NCI-H128 (cell line): ENCODE measurements around the gene GCLM.
"Not testable (repeated sequence)": the region's sequence is repeated elsewhere in the genome, so short reads cannot be mapped to it uniquely, and the experiment has no call there.

Experiments
- DNase-seq: peaks from one replicate; lab custom pipeline; 2025; ENCODE audit not compliant: unreplicated experiment; lab: John Stamatoyannopoulos, UW

The GCLM gene, protein sequence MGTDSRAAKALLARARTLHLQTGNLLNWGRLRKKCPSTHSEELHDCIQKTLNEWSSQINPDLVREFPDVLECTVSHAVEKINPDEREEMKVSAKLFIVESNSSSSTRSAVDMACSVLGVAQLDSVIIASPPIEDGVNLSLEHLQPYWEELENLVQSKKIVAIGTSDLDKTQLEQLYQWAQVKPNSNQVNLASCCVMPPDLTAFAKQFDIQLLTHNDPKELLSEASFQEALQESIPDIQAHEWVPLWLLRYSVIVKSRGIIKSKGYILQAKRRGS

DNA sequence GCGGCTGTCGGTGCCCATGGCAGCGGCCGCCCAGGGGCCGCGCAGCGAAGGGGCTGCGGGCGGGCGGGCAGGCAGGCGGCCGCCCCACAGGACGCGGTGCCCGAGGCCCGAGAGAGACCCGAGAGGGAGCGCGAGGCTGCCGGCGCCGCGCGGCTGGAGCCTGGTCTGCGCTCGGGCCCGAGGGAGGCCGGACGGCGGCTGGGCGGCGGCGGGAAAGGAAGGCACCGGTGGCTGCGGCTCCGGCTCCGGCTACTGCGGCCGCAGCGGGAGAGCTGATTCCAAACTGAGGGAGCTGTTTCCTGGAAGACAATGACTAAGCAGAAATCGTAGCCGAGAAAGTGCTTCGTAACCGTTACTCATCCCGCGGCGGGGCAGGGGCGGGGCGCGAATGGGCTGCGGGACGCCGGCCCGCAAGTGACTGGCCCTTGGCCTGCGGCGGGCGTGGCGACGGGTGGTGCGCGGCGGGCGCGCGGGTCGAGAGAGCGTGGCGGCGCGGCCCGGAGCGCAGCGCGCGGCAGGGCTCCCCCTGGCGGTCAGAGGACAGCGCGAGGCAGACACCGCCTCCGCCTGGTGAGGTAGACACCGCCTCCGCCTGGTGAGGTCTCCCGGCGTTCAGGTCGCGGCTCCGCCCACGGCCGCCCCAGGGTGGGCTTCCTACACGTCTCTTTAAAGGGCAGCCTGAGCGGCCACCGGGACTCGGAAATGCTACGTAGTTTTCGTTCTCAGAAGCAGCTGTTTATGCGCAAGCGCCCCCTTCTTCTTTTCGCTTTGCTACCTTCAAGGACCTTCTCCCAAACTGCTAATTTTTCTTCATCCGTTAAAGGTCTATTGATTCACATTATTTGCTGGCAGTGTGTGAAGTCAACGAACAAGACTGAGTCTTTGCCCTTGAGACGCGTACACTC lies at the start of gene GCLM:
GCLM (minus strand) TSS at position 285 of the 905 bp plus-strand sequence; CDS start at position 18, 267 bp downstream.
- DNase-seq = peak; percentile 72

DNA sequence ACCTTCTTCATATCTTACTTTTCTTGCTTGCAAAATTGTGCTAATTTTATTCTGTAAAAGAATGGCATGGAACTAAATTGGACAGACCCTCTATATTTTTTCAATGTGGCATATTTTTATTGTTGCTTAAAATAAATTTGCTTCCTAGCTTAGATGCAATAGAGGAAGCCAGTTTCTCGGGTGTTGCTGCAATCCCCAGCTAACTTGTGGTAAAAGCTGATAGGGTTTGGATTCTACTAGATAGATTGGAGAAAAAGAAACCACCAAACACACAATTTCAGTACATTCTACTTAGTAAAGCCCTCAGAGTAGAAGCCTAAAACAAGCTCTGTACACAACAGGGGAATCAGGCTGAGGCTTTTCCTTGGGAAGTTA lies 49.5 kb upstream of the GCLM start:
- DNase-seq = no peak

- no peak for DNase-seq
These were observed 48.9 kb upstream of the GCLM start for GRCh38 chr1:93958032-93958725.

DNA sequence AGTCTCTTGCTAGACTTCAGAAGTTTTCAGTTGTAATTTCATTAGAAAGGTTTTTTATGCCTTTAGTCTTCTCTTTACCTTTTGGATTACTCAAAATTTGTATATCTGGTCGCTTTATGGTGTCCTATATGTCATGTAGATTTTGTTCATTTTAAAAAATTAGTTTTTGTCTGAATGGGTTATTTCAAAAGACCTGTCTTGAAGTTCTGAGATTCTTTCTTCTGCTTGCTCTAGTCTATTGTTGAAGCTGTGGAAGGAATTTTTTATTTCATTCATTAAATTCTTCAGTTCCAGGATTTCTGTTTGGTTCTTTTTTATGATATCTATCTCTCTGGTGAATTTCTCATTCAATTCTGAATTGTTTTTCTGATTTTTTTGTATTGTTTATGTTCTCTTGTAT lies 46.5 kb upstream of the GCLM start:
- DNase-seq = no peak

GRCh38 chr1:93947002-93947686 lies 37.9 kb upstream of the GCLM start:
- not testable (repeated sequence) for DNase-seq

DNA sequence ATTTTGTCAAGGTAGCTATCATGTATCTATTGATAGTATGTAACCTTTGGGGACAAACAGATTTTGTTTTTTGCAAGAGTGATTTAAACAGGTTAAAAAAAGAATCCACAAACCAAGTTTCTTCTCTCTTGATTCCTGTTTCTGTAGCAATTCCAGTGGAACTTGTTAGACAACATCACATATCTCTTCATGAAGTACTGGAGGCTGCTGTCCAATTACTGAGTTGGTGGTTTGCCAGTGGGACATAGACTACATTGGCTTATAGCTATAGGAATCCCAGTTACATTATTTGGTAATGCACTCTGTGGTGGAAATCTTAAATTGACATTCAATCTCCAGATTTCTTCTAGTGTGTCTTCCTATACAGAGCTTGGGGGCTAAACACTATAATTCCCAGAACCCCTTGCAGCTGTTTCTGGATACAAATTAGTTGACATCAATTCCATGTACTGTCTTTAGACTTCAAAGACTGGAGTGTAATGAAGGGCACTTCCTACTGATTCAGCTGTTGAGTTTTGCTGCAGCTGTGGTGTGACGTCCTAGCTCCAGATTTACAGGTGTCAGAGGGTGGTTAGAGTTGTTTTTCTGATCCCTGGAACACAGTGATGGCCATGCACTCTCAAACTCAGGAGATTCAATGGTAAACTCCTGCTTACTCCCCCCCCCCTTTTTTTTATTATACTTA lies 29.4 kb upstream of the GCLM start:
- no peak for DNase-seq

- no peak for DNase-seq
These were observed 28.8 kb upstream of the GCLM start for GRCh38 chr1:93937997-93938396.

DNA sequence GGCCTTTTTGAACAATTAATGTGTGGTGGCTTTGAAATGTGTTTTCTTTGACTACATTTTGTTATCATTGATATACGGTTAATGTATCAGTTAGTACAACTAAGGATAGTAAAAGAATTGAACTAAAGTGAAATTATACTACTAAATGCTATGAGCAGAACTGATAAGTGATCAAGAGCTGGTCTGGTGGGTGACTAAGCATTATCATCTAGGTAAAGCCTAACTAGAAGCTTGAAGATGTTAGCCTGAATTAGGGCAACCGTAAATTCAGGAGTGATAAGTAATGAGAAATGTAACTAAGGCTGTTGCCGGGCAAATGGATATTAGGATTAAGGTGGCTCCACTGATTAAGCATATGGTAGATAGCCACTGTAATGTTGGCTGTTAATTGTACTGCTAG lies 16.0 kb upstream of the GCLM start:
- DNase-seq = no peak

GRCh38 chr1:93919780-93920179 lies 10.6 kb upstream of the GCLM start:
- DNase-seq = no peak

DNA sequence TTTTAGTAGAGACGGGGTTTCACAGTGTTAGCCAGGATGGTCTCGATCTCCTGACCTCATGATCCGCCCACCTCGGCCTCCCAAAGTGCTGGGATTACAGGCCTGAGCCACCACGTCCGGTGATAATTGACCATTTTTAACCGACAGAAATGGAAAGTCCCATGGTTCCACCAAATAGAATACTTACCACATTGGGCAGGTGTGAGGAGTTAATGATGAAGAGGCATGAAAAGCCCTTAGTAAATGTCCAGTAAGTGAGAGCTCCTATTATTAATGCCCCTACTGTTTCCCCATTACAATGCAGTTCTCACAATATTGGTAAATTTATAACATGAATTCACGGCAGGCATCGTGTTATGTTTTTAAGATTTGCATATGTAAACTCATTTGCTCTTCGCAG lies 8.1 kb upstream of the GCLM start:
- DNase-seq = no peak

GRCh38 chr1:93910880-93911279 lies 1.6 kb upstream of the GCLM start:
- DNase-seq = not testable (repeated sequence)

DNA sequence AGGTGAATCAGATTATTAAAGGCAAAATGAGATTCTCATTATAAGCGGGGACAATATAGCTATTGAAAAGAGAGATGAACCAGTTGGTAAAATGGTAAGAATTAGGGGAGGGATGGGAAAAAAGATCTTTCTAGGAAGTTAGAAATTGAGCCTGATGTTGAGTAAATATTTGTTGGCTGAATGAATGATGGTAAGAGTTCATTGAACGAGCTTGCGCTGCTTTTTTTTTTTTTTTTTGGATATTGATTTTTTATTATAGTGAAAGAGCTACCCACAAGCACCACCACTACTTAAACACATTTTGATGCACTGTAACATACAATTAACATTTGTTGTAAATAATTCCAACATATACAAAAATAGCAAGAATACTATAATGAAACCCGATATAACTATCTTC lies 1.1 kb upstream of the GCLM start:
- DNase-seq = no peak

- no peak for DNase-seq
These were observed 660 bp downstream of the GCLM start for GRCh38 chr1:93908394-93909145.

DNA sequence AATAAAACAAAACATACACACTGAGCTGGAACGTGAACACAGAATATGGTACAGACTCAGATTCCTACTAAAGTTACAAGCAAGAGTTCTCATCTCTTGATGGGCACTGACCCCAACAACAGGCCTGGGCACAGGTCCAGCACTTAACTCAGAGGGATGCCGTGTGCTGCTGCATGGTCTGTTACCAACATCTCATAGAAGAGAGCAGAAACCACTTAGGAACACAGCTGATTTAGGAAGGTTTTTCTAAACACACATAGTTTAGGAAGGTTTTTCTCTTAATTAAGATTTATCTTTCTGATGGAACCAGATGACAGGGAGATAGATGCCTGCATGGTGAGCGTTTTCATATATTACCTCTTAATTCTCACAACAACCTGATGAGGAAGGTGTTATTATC lies 1.5 kb downstream of the GCLM start:
- DNase-seq = peak; percentile 55

DNA sequence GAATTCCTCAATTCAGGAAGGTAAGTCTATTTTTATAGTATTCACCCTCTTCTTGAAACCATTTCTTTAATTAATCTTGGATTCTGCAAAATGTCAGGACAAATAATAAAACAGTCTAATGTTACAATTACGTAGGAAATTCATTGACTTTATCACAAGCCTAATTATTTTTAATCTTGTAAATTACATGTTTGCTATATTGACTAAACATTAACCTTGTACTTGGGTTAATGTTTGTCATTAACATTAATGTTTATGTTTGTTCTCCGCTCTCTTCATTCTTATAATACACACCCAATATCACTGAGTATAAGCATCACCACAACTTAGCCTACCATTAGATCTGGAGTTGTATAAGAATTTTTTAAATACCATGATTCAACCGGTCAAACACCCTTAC lies 2.8 kb downstream of the GCLM start:
- no peak for DNase-seq

DNA sequence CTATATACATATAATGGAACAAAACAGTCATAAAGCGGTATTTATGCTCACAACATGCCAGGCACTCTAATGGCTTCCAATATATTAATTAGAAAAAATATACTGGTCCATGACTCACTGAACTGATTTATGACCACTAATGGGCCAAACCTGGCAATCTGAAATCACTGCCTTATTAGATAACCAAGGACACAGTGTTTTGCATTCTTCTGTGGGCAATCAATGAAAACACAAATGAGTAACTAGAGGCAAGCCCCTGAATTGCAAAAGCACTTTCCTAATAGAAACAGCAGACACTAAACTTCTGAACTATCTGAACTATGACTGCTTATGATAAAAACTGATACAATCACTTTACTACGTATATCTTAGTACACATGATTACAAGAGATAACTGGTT lies 3.5 kb downstream of the GCLM start:
- DNase-seq = no peak

GRCh38 chr1:93905051-93905450 lies 4.2 kb downstream of the GCLM start:
- no peak for DNase-seq

GRCh38 chr1:93904228-93904627 lies 5.0 kb downstream of the GCLM start:
- no peak for DNase-seq

DNA sequence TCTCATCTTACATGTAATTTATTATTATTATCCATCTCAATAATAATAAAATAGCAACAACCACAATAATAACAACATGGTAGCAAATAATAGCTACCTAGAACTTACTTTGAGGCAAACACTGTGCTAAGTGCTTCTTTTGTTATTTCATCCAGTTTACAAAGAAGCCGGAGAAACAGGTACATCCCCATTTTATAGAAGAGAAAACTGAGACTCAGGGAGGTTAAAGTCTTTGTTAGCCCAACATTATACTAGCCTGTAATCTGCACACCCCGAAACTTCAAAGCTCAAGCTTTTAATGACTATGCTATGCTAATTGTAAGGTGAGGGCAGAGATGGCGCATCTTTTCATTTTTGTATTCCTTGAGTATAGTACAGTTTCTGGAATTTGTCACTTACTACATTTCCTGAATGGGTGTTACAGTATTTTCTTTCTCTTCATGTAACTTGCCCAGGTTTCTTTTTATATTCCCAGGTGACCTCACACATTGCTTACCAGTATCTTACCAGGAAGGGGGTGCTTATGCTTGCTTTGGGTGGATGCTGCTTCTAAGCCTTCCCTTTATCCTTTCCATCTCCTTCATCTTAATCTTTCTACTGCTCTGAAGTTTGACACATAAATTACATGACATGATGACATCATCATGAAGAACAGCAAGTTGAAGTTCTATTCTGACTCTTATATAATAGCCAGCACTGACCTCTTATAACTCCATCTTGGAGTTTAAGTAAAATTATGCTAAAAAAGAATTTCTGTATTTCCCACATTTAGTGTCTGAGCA lies 8.3 kb downstream of the GCLM start:
- no peak for DNase-seq
